ENCODE data around the gene PIEZO1. TPM values are rescaled to one million over a fixed set of nuclear protein-coding genes. Genes with fewer than 3 reads are reported as not detected.

PIEZO1 gene
- total RNA-seq, 5 donors from 2014 or later (not counting 1 experiment from before 2014, with no cell fraction given), result 139 to 274 (median 240) TPM

DNA sequence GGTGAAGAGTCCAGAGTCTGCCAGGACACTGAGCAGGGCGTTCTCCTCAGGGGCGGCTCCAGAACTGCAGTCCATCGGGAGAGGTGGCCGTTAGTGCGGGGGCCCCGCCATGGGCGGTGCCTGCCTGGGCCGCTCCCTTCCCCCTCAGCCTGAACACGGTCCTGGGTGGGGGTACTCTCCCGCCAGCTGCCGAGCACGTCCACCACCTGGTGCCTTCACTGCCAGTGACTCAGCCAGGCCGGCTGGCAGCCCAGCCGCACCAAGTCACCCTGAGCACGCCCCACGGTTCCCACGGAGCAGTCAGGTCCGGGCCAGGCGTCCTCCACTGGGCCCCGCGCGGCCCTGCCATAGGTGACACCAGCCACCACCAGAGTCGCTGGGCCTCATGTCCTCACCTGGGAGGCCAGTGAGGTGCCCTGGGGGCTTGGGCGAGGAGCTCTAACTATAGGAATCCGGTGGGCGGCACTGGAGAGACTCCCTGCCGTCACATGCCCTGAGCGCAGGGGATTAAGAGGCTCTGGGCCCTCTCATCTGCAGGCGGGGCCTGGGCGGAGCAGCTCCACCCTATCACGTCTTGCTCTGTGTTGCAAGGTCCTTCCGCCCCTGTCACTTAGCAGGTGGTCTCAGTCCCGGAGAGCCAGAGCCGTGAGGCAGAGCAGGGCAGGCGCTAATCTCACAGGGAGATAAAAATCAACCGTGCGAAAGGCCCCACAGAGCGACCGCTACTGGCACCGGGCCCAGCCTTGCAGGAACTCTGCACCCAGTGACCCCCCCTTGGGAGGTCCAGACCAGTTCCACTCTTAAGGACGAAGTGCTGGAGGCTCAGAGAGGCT lies 14.3 kb downstream of the PIEZO1 start:
- Histone ChIP-seq H3K4me3 (ENCODE audit: control insufficient read depth in 1 of 2, extremely low read depth in 1 of 2, low read length in 1 of 2) (peak overlapping the region in 1 of 2 donors; percentile 15), H3K4me1 (ENCODE audit: control insufficient read depth in 1 of 2, extremely low read depth in 1 of 2, insufficient read depth in 2 of 2, low read length in 2 of 2) (peaks cover 4 to 87% of the 10 kb centered on the region in 2 experiments), H3K9me3 (no peaks in the 10 kb centered on the region), H3K27ac (ENCODE audit: low read length) (no peak overlapping the region), H3K27me3 (replicated peaks in 1 of 2; ENCODE audit: control insufficient read depth in 2 of 2, extremely low read depth in 1 of 2, insufficient read depth in 2 of 2, low read length in 1 of 2) (no peaks in the 10 kb centered on the region), H3K36me3 (ENCODE audit: control insufficient read depth in 2 of 2, extremely low read depth in 1 of 2, insufficient read depth in 1 of 2, low read length in 1 of 2) (no peaks in the 10 kb centered on the region)
- ChIA-PET POLR2A (no interaction called here), CTCF (no interaction called here)
- peak in 25 of 35 experiments; percentile 23 to 65 (median 48) for DNase-seq
- ATAC-seq (replicated peaks in 1 of 4), result peak; percentile 68 to 88 (median 74)
- H3K4me1 Mint-ChIP-seq, result peaks cover 19 to 43% (median 40%) of the 10 kb centered on the region in 3 donors
- 64% methylated on average over 32 of the region's 41 CpGs for WGBS (ENCODE audit: insufficient coverage)
- no peaks in the 10 kb centered on the region for H3K27me3 Mint-ChIP-seq
- no peaks in the 10 kb centered on the region for H3K36me3 Mint-ChIP-seq
- H3K9me3 Mint-ChIP-seq, result no peaks in the 10 kb centered on the region
- H3K27ac Mint-ChIP-seq, result peak overlapping the region; percentile 19 to 58
- H3K4me3 Mint-ChIP-seq, result peak overlapping the region in 1 of 3 donors; percentile 44

DNA sequence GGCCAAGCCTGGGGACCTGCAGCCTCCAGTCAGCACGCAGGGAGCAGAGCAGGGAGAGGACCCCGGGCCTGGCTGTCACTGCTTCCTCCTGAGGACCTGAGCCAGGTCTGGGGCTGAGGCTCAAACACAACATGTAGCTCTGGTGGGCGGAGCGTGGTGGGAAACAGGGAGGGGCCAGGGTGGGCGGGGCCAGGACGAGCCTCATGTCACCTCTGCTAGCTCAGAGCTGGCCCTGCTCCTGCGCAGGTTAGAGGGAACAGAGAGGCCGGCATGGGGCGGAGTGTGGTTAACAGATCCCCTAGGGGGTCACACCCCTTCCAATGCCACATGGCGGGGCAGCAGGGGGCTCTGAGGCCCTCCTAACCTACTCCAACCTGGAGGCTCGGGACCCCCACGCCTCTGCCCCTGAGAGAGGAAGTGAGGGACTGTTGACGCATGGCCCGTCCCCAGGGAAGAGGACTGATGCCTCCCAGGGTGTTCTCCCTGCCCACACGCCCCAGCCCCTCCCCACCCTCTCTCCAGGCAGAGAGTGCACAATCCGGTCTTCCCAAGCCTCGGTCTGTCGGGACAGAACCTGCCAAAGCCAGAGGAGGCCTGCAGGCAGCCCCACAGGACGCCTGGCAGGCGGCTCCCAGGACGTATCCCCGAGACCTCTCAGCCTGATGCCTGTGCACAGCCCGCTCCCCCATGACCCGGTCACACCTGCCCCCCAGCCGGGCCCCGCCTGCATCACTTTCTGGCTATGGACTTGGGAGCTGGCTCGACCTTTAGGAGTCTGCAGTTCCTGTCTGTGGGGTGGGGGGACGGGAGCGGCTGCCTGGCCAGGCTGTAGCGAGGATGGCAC lies 15.2 kb downstream of the PIEZO1 start:
- CTCF ChIA-PET, result interaction anchor here in 1 of 2 donors (0.6 kb wide), 1 partner anchor 544 kb away, joined by 4 read pairs; no protein-coding TSS in a partner anchor
- DNase-seq, result peak in 3 of 35 experiments; percentile 25 to 47 (median 27)
- POLR2A ChIA-PET, result no interaction called here
- Mint-ChIP-seq H3K36me3 (no peaks in the 10 kb centered on the region), H3K4me3 (no peak overlapping the region), H3K9me3 (no peaks in the 10 kb centered on the region), H3K4me1 (peaks cover 19 to 41% (median 40%) of the 10 kb centered on the region in 3 donors), H3K27me3 (no peaks in the 10 kb centered on the region), H3K27ac (peak overlapping the region in 1 of 2 donors; percentile 16)
- WGBS (ENCODE audit: insufficient coverage), result 73% methylated on average over 23 of the region's 30 CpGs
- peak in 3 of 4 experiments; percentile 35 to 48 (median 46) for ATAC-seq (replicated peaks in 1 of 4)
- Histone ChIP-seq H3K36me3 (ENCODE audit: control insufficient read depth in 2 of 2, extremely low read depth in 1 of 2, insufficient read depth in 1 of 2, low read length in 1 of 2) (no peaks in the 10 kb centered on the region), H3K9me3 (no peaks in the 10 kb centered on the region), H3K4me1 (ENCODE audit: control insufficient read depth in 1 of 2, extremely low read depth in 1 of 2, insufficient read depth in 2 of 2, low read length in 2 of 2) (peaks cover 4 to 96% of the 10 kb centered on the region in 2 experiments), H3K27ac (ENCODE audit: low read length) (no peak overlapping the region), H3K27me3 (replicated peaks in 1 of 2; ENCODE audit: control insufficient read depth in 2 of 2, extremely low read depth in 1 of 2, insufficient read depth in 2 of 2, low read length in 1 of 2) (no peaks in the 10 kb centered on the region), H3K4me3 (ENCODE audit: control insufficient read depth in 1 of 2, extremely low read depth in 1 of 2, low read length in 1 of 2) (no peak overlapping the region)

DNA sequence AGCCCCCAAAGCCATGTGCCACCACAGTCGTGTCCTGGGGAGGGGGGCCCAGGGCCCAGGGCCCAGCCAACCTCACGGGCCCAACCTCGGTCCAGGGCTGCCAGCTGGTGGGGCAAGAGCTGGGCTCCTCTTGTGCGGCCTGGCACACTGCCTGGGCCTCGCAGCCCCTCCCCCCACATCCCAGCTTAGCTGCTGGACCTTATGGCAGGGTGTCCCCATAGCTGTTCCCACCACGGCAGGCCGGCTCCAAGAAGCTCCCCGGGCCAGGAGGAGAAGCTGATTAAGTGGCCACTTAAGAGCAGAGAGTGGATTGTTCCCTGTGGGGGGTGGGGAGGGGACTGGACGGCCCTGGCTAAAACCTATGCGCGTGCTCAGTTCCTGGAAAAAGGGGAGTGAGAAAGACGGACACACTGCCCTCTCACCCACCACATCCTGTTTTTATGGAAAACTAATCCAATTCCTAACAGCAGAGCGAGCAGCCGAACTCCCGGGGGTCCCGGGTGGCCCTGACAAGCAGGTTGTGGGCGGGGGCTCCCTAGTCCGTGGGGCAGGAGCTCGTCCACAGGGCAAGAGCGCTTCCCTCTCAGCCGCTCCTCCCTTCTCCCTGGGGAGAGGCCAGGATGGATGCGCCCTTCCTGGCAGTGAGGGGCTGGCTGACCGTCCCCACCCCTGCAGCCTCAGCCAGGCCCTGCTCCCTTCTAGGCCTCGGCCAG lies 16.8 kb downstream of the PIEZO1 start:
- Histone ChIP-seq H3K4me3 (ENCODE audit: control insufficient read depth in 1 of 2, extremely low read depth in 1 of 2, low read length in 1 of 2) (no peak overlapping the region), H3K36me3 (ENCODE audit: control insufficient read depth in 2 of 2, extremely low read depth in 1 of 2, insufficient read depth in 1 of 2, low read length in 1 of 2) (peaks cover 0 to 10% of the 10 kb centered on the region in 2 donors), H3K9me3 (no peaks in the 10 kb centered on the region), H3K27ac (ENCODE audit: low read length) (no peak overlapping the region), H3K27me3 (replicated peaks in 1 of 2; ENCODE audit: control insufficient read depth in 2 of 2, extremely low read depth in 1 of 2, insufficient read depth in 2 of 2, low read length in 1 of 2) (no peaks in the 10 kb centered on the region), H3K4me1 (ENCODE audit: control insufficient read depth in 1 of 2, extremely low read depth in 1 of 2, insufficient read depth in 2 of 2, low read length in 2 of 2) (peaks cover 4 to 89% of the 10 kb centered on the region in 2 experiments)
- DNase-seq (no peak), ATAC-seq (replicated peaks in 1 of 4) (no peak)
- Mint-ChIP-seq H3K4me3 (no peak overlapping the region), H3K27me3 (no peaks in the 10 kb centered on the region), H3K9me3 (no peaks in the 10 kb centered on the region), H3K36me3 (peaks cover 4% of the 10 kb centered on the region), H3K4me1 (peaks cover 23 to 41% (median 40%) of the 10 kb centered on the region in 3 donors), H3K27ac (no peak overlapping the region)
- ChIA-PET CTCF (no interaction called here), POLR2A (no interaction called here)
- 86% methylated on average over 15 of the region's 24 CpGs for WGBS (ENCODE audit: insufficient coverage)

DNA sequence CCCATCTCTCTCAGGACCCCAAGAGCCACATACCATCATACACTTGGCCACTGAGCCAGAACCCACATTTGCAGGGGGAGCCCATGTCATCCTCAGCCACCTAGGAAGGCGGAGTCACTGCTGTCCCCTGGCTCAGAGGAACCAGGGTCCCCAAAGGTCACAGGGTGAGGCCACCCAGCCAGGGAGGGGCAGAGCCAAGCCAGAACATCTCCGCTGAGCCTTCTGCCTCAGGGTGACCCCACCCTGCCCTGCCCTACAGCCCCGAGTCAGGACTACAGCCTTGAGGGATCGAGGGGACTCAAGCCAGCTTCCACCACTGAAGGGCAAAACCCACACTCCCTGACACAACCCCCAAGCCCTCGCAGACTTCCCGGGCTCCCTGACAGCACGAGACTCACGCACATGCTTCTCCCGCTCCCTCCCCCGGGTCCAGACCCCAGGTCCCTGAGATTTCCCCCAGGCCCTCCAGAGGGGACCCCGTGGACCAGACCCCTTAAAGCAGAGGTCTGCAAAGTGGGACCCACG lies 17.4 kb downstream of the PIEZO1 start:
- ATAC-seq (replicated peaks in 1 of 4) (no peak), DNase-seq (no peak)
- peaks cover 4% of the 10 kb centered on the region for H3K36me3 Mint-ChIP-seq
- 92% methylated on average over 5 of the region's 12 CpGs for WGBS (ENCODE audit: insufficient coverage)
- peak overlapping the region; percentile 54 to 66 for H3K27ac Mint-ChIP-seq
- no peaks in the 10 kb centered on the region for H3K27me3 ChIP-seq (replicated peaks in 1 of 2; ENCODE audit: control insufficient read depth in 2 of 2, extremely low read depth in 1 of 2, insufficient read depth in 2 of 2, low read length in 1 of 2)
- H3K4me1 Mint-ChIP-seq, result peaks cover 26 to 41% (median 40%) of the 10 kb centered on the region in 3 donors
- H3K4me1 ChIP-seq (ENCODE audit: control insufficient read depth in 1 of 2, extremely low read depth in 1 of 2, insufficient read depth in 2 of 2, low read length in 2 of 2), result peaks cover 4 to 89% of the 10 kb centered on the region in 2 experiments
- H3K9me3 ChIP-seq, result no peaks in the 10 kb centered on the region
- H3K36me3 ChIP-seq (ENCODE audit: control insufficient read depth in 2 of 2, extremely low read depth in 1 of 2, insufficient read depth in 1 of 2, low read length in 1 of 2), result peaks cover 0 to 15% of the 10 kb centered on the region in 2 donors
- H3K9me3 Mint-ChIP-seq, result no peaks in the 10 kb centered on the region
- CTCF ChIA-PET, result no interaction called here
- POLR2A ChIA-PET, result interaction anchor here in 1 of 2 donors (0.6 kb wide), 1 partner anchor 39 kb away, joined by 3 read pairs; no protein-coding TSS in a partner anchor
- H3K4me3 ChIP-seq (ENCODE audit: control insufficient read depth in 1 of 2, extremely low read depth in 1 of 2, low read length in 1 of 2), result no peak overlapping the region
- no peak overlapping the region for H3K27ac ChIP-seq (ENCODE audit: low read length)
- H3K4me3 Mint-ChIP-seq, result no peak overlapping the region
- H3K27me3 Mint-ChIP-seq, result no peaks in the 10 kb centered on the region

DNA sequence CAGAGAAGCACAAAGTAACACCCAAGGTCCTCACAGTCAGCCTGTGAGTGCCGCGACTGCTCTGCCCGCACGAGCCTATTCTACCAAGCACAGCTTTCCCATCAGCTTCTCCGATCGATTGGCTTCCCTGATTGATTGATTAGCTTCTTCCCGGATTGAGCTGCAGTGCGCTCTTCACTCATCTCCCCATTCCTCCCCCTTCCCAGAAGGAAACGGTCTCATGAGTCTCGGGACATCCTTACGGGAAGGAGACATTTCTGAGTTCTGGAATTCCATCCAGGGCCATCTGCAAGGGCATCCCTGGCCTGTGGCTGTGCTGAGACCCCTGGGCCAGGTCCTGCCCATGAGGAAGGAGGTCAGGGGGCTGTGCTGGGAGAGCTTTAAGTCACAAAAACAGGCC lies 18.0 kb downstream of the PIEZO1 start:
- Histone ChIP-seq H3K4me1 (ENCODE audit: control insufficient read depth in 1 of 2, extremely low read depth in 1 of 2, insufficient read depth in 2 of 2, low read length in 2 of 2) (peaks cover 4 to 90% of the 10 kb centered on the region in 2 experiments), H3K4me3 (ENCODE audit: control insufficient read depth in 1 of 2, extremely low read depth in 1 of 2, low read length in 1 of 2) (no peak overlapping the region), H3K27me3 (replicated peaks in 1 of 2; ENCODE audit: control insufficient read depth in 2 of 2, extremely low read depth in 1 of 2, insufficient read depth in 2 of 2, low read length in 1 of 2) (no peaks in the 10 kb centered on the region), H3K27ac (ENCODE audit: low read length) (no peak overlapping the region), H3K36me3 (ENCODE audit: control insufficient read depth in 2 of 2, extremely low read depth in 1 of 2, insufficient read depth in 1 of 2, low read length in 1 of 2) (peaks cover 0 to 15% of the 10 kb centered on the region in 2 donors), H3K9me3 (no peaks in the 10 kb centered on the region)
- POLR2A ChIA-PET, result interaction anchor here in 1 of 2 donors (0.6 kb wide), 2 partner anchors 40 to 77 kb away, joined by 3 to 10 read pairs; no protein-coding TSS in a partner anchor
- ATAC-seq (replicated peaks in 1 of 4) (no peak), DNase-seq (no peak)
- no peaks in the 10 kb centered on the region for H3K27me3 Mint-ChIP-seq
- CTCF ChIA-PET, result no interaction called here
- 88% methylated on average over 4 of the region's 11 CpGs for WGBS (ENCODE audit: insufficient coverage)
- peak overlapping the region; percentile 54 to 66 for H3K27ac Mint-ChIP-seq
- no peaks in the 10 kb centered on the region for H3K9me3 Mint-ChIP-seq
- H3K4me3 Mint-ChIP-seq, result no peak overlapping the region
- peaks cover 26 to 40% (median 40%) of the 10 kb centered on the region in 3 donors for H3K4me1 Mint-ChIP-seq
- H3K36me3 Mint-ChIP-seq, result peaks cover 4% of the 10 kb centered on the region
